GM21526 (cell line): Measurements from ENCODE around the gene REG1B.
"Not testable (repeated sequence)": the region's sequence is repeated elsewhere in the genome, so short reads cannot be mapped to it uniquely, and the experiment has no call there.

ENCODE experiments used
- ATAC-seq: cut with Tn5 transposase; IDR thresholded peaks from one replicate; pipeline ENCODE4 v1.9.1; 2021; ENCODE audit warnings: moderate library complexity; ENCODE audit not compliant: unreplicated experiment, low FRiP score

Gene REG1B

DNA sequence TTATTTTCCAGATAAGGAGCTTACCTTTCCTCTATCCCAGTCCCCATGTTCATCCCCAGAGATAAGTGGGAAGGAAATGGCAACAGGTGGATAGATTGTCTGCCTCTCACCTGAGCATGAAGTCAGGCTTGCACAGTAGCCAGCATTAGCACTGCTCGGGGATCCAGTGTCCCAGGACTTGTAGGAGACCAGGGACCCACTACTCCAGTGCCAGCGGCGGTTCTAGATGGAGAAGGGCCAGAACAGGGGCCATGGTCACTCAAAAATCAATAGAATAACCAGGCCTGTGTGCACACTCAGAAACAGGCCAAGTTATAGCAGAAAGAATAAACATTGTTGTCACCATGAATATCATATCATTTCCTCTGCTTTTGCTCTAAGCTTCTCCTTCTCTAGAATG is 2.4 kb downstream of the REG1B start:
- ATAC-seq, result no peak

DNA sequence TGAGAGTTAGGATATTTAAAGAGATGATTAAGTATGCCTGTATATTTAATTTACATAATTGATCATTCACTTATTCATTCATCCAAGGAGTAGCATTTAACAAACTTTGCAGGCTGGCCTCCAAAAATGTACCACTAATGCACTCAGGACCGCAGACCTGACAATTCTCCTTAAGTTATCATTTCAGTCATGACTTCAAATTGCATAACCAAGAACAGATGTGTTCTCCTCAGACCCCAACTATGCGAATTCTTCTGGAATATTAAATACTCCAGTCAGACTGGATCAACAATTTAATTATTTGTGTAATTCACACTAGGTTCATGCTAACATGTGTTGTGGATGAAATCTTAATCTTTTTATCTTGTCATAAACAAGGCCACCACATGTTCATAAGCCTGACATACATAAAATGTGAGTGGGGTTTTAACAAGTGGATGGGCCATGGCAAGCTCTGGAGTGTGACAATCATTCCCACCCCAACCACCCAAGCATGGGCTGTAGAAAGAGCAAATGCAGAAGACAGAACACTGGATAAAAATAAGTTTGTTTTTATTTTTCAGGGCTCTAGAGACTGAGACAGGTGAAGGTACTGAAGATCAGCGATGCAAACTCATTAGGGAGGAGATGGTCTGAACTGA is 3.2 kb downstream of the REG1B start:
- no peak for ATAC-seq

DNA sequence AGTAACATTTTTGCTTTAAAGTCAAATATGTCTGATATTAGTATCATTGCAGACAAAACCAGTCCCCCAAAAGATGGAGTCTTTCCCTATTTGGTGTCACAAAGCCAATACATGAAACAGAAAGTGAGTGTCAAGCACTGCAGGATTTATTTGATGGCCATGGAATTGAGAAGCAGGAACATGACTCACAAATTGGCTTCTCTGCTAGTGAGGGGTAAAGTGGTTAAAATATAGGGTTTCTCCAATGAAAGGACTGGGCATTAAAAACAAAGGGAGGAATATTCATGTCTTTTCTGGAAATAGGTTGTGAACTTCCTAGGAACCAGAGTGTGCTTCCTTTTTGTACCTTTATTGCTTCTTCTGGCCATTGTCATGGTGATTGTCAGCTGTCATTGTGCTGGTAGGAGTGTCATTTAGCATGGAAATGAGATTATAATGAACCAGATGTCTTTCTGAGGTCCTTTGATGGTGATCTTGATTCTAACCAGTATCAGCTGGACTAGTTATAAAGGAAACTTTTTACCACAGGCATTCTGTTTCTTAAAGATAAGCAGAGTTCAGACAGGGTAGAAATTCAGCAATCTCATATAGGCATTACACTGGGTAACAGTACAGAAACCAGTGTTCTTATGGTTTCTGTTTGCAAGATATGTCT is 4.1 kb downstream of the REG1B start:
- ATAC-seq, result no peak

DNA sequence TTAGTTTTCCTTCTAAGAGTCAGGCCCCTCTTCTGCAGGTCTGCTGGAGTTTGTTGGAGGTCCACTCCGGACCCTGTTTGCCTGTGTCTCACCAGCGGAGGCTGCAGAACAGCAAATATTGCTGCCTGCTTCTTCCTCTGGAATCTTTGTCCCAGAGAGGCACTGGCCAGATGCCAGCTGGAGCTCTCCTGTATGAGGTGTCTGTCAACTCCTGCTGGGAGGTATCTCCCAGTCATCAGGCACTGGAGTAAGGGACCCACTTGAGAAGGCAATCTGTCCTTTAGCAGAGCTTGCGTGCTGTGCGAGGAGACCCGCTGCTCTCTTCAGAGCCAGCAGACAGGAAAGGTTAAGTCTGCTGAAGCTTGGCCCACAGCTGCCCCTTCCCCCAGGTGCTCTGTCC is 4.8 kb downstream of the REG1B start:
- ATAC-seq, result no peak

DNA sequence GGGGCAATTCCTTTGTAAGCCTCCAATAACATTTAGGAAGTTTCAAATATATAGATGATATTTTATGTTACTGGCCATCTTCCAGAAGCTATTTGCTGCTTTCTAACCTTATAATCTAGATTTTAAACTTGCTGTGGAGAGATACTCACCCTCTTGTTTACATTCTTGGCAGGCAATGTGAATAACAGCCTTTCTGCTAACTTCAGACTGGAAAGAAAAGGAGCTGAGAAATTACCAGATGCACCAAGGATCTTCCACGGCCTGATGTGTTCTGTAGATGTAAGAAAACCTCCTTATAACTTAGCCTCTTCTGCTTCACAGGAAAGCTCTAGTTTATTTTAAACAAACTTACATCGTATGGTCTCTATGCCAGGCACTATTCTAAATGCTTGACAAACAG is 16.7 kb downstream of the REG1B start:
- no peak for ATAC-seq

DNA sequence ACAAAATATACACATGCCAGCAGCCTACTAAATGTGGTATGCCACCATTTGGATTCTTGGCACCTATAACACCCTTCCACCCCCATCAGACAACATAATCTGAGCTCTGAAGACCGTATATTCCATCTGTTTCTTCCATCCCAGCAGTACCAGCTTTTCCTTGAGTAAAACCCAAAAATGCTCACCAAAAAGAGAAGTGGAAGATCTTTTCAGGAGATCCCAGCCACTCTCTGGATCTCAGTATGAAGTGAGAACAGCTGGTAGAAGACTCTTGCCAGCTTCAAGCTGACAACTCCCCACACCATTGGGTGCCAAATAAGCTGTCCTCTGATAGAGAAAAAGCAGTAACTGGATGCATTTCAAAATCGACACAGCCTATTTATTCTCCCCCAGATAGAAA is 22.6 kb downstream of the REG1B start:
- no peak for ATAC-seq

DNA sequence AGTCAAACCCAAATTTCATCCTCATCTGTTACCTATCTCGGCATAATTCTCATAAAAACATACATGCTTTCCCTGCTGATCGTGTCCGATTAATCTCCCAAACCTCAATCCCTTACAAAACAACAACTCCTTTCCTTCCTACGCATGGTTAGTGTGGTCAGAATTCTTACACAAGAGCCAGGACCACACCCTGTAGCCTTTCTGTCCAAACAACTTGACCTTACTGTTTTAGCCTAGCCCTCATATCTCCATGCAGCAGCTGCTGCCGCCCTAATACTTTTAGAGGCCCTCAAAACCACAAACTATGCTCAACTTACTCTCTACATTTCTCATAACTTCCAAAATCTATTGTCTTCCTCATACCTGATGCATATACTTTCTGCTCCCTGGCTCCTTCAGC is 33.0 kb downstream of the REG1B start:
- not testable (repeated sequence) for ATAC-seq

DNA sequence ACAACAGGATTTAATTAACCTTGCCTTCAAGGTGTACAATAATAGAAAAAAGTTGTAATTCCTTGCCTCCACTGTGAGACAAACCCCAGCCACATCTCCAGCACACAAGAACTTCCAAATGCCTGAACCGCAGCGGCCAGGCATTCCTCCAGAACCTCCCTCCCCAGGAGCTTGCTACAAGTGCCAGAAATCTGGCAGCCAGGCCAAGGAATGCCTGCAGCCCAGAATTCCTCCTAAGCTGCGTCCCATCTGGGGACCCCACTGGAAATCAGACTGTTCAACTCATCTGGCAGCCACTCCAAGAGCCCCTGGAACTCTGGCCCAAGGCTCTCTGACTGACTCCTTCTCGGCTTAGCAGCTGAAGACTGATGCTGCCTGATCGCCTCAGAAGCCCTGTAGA is 34.3 kb downstream of the REG1B start:
- not testable (repeated sequence) for ATAC-seq

DNA sequence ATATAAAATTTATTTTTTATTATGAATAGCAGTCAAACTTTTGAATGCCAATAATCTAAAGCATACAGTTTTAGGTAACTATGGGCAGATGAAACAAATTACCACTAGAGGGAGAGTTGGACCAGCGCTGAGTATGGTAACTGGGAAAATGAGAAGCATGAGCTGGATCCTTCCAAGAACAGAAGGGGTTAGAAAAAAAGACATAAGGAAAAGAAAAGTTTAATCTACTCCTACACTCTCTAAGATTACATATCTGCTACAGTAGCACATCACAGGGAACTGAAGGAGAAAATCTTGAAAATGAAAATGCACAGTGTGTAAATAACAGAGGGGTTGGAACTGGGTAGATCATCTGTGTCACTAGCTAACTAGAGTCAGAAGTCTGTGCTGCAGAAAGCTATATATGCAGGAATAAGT is 46.8 kb downstream of the REG1B start:
- ATAC-seq, result no peak

DNA sequence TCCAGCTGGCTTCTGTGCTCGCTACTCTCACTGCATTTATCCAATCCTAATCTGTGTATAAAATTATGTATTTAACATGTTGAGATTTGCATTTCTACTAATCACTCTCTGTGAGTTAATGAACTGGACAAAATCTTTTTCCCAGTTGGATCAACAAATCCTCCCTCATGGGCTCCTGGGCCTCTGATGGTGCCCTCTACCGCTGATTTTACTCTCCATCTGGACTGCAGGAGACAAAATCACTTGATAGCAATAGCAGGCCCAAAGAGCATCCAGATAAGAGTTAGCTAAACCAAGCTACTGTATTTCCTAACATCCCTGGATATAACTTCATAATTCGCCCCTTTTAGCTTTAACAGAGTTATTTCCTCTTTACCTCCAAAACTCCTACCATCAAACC is 47.8 kb downstream of the REG1B start:
- ATAC-seq, result no peak
